Suprapubic skin (tissue), 4 donors: ENCODE results near the gene RYR3. TPM values are rescaled to one million over a fixed set of nuclear protein-coding genes. Genes with fewer than 3 reads are reported as not detected.

Experiments used
- DNase-seq, 2 donors: peaks; one replicate each; pipeline ENCODE4 v3.0.0-alpha.2; 2019; ENCODE audit warnings: low spot score in 2 of 2
- H3K27ac ChIP-seq: fragments of 200-600 bp; sonication (generic); one replicate; pipeline ENCODE4 v1.5.1; 2019
- H3K27me3 ChIP-seq: fragments of 200-600 bp; sonication (generic); one replicate; pipeline ENCODE4 v1.5.1; 2019
- H3K36me3 ChIP-seq: fragments of 200-600 bp; sonication (generic); one replicate; pipeline ENCODE4 v1.5.1; 2019
- H3K4me1 ChIP-seq: fragments of 200-600 bp; sonication (generic); one replicate; pipeline ENCODE4 v1.5.1; 2019
- H3K4me3 ChIP-seq: fragments of 200-600 bp; sonication (generic); one replicate; pipeline ENCODE4 v1.5.1; 2019; ENCODE audit warnings: mild to moderate bottlenecking
- H3K9me3 ChIP-seq: fragments of 200-600 bp; sonication (generic); one replicate; pipeline ENCODE4 v1.5.1; 2019
- EP300 ChIP-seq: sonication (generic); formaldehyde crosslinking; IDR thresholded peaks from one replicate; pipeline ENCODE4 v1.6.1; 2017; ENCODE audit warnings: antibody characterized with exemption
- POLR2A ChIP-seq, 2 donors: fragments of 450-650 bp; IDR thresholded peaks; one replicate each; pipeline ENCODE4 v1.6.1; 2017; ENCODE audit warnings: antibody characterized with exemption in 2 of 2, mild to moderate bottlenecking in 2 of 2, moderate library complexity in 2 of 2
- POLR2AphosphoS5 ChIP-seq, 3 donors: sonication (generic); formaldehyde crosslinking; IDR thresholded peaks; one replicate each; pipeline ENCODE4 v1.6.1; 2017; ENCODE audit warnings: antibody characterized with exemption in 3 of 3
- WGBS: methylation state at CpG from one replicate; pipeline ENCODE4 v1.1.5; 2018; 5-methylcytosine and 5-hydroxymethylcytosine counted together
- total RNA-seq, 4 donors: library from RNA; depleted of rRNA; stranded (reverse); fragments of >200 nt; gene quantifications; one replicate each; pipeline ENCODE4 v1.1.0, GENCODE V29; 2016
- TF ChIP-seq, protein P1 (sequence below), 2 donors: fragments of 200-600 bp in 1 of 2; fragments of 450-650 bp in 1 of 2; sonication (generic) in 1 of 2; IDR thresholded peaks; one replicate each; pipeline ENCODE4 v1.5.1; 2016 to 2019; ENCODE audit warnings: antibody characterized with exemption in 2 of 2, mild to moderate bottlenecking in 1 of 2, moderate library complexity in 1 of 2

The RYR3 gene
- total RNA-seq, 4 donors from 2014 or later = 0.38 to 2.0 (median 0.80) TPM

DNA sequence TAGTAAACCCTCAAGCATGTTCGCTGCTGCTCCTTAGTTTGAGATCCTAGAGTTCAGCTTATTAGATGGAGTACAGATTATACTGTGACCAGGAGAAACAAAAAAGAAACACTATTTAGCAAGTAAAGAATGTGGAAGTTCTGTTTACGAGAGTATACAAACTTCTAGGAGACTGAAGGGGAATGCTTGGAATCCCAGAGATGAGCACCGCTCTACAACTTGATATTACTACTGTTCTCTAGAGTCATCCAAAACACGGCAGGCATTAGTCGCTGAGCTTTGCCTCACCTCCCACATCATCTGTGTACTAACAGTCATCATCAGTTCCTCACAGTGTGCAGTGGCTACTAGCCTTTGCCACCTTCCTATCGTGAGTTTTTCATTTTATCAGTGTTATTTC, 536.1 kb downstream of the RYR3 start:
- no peaks in the 10 kb centered on the region for H3K9me3 ChIP-seq
- H3K36me3 ChIP-seq = no peaks in the 10 kb centered on the region
- no peak for TF ChIP-seq EP300
- TF ChIP-seq, protein P1, sequence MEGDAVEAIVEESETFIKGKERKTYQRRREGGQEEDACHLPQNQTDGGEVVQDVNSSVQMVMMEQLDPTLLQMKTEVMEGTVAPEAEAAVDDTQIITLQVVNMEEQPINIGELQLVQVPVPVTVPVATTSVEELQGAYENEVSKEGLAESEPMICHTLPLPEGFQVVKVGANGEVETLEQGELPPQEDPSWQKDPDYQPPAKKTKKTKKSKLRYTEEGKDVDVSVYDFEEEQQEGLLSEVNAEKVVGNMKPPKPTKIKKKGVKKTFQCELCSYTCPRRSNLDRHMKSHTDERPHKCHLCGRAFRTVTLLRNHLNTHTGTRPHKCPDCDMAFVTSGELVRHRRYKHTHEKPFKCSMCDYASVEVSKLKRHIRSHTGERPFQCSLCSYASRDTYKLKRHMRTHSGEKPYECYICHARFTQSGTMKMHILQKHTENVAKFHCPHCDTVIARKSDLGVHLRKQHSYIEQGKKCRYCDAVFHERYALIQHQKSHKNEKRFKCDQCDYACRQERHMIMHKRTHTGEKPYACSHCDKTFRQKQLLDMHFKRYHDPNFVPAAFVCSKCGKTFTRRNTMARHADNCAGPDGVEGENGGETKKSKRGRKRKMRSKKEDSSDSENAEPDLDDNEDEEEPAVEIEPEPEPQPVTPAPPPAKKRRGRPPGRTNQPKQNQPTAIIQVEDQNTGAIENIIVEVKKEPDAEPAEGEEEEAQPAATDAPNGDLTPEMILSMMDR (IDR thresholded peaks at IDR 0.05) = no peak
- TF ChIP-seq POLR2AphosphoS5 (IDR thresholded peaks at IDR 0.05) = no peak
- TF ChIP-seq POLR2A (IDR thresholded peaks at IDR 0.05) = no peak
- H3K4me1 ChIP-seq = no peaks in the 10 kb centered on the region
- no peak overlapping the region for H3K4me3 ChIP-seq
- no peak for DNase-seq
- 74% methylated on average over 6 of the region's 6 CpGs for WGBS
- no peaks in the 10 kb centered on the region for H3K27me3 ChIP-seq
- H3K27ac ChIP-seq = no peak overlapping the region

- no peaks in the 10 kb centered on the region for H3K27me3 ChIP-seq
- no peak overlapping the region for H3K4me3 ChIP-seq
- WGBS = 91% methylated on average over 3 of the region's 3 CpGs
- H3K36me3 ChIP-seq = no peaks in the 10 kb centered on the region
- no peaks in the 10 kb centered on the region for H3K9me3 ChIP-seq
- DNase-seq = no peak
- H3K27ac ChIP-seq = no peak overlapping the region
- H3K4me1 ChIP-seq = no peaks in the 10 kb centered on the region
- TF ChIP-seq POLR2A (IDR thresholded peaks at IDR 0.05) = no peak
- no peak for TF ChIP-seq EP300
- TF ChIP-seq POLR2AphosphoS5 (IDR thresholded peaks at IDR 0.05) = no peak
- TF ChIP-seq, protein P1 (IDR thresholded peaks at IDR 0.05) = no peak
Measured at GRCh38 chr15:33848011-33848410, 537.2 kb downstream of the RYR3 start.

DNA sequence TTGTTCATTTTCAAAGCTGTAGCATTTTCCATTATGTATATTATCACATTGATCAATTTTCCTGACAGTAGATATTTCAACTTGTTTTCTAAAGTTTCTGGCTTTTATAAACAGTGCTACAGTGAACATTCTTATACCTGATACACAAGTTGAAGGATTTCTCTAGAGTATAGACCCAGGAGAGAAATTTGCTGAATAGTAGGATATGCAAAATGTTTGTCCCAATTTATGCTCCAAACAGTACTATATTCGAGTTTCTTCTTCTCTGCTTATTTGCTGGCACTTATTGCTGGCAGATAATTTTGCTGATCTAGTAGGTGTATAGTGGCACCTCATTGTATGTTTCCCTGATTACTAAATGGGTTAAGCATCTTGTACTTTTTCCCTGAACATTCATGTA, 540.3 kb downstream of the RYR3 start:
- Histone ChIP-seq H3K36me3 (no peaks in the 10 kb centered on the region), H3K4me3 (no peak overlapping the region), H3K4me1 (no peaks in the 10 kb centered on the region), H3K27me3 (no peaks in the 10 kb centered on the region), H3K27ac (no peak overlapping the region), H3K9me3 (no peaks in the 10 kb centered on the region)
- TF ChIP-seq EP300 (no peak), POLR2AphosphoS5 (IDR thresholded peaks at IDR 0.05) (no peak), POLR2A (IDR thresholded peaks at IDR 0.05) (no peak)
- TF ChIP-seq, protein P1 (IDR thresholded peaks at IDR 0.05) = no peak
- WGBS = 76% methylated on average over 1 of the region's 1 CpG
- DNase-seq = no peak

DNA sequence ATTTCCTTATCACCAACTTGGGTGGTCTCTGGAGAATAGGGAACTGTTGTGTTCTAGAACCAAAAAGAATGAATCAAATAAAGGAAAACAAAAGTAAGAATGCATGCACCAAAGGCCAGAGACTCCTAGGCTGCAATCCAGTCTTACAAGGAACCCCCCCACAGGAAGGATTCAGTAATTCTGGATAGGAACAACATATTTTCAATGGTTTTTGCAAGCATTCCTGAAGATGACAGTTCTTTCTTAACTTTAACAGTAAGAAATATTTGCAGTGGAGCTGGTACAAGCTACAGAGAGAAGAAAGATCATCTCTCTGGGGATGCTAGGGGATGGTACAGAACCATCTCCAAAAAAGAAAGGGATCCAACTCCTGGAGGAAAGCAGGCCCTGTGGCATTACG, 541.3 kb downstream of the RYR3 start:
- Histone ChIP-seq H3K4me3 (no peak overlapping the region), H3K4me1 (no peaks in the 10 kb centered on the region), H3K27me3 (no peaks in the 10 kb centered on the region), H3K36me3 (no peaks in the 10 kb centered on the region), H3K27ac (no peak overlapping the region), H3K9me3 (no peaks in the 10 kb centered on the region)
- no peak for DNase-seq
- 91% methylated on average over 1 of the region's 1 CpG for WGBS
- TF ChIP-seq POLR2A (IDR thresholded peaks at IDR 0.05) = no peak
- TF ChIP-seq, protein P1 (IDR thresholded peaks at IDR 0.05) = no peak
- TF ChIP-seq POLR2AphosphoS5 (IDR thresholded peaks at IDR 0.05) = no peak
- no peak for TF ChIP-seq EP300

DNA sequence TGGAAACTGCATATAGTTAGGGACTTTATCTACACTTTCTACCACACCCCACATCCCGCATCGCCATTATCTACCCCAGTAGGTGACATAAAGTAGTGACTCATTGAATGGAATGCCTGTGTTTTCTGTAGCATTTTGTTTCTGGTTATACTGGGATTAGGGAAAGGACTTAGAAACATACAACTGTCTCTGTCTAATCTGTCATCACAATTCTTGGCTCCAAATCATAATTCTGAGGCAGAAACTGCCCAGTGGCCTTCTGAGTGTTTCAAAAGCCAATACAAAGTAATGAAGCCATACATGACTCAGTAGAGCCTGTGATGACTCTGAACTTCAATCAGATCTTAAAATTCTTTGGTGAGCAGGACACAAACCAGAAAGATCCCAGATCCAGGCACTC, 541.8 kb downstream of the RYR3 start:
- H3K27ac ChIP-seq = no peak overlapping the region
- no peaks in the 10 kb centered on the region for H3K4me1 ChIP-seq
- no peaks in the 10 kb centered on the region for H3K9me3 ChIP-seq
- 90% methylated on average over 2 of the region's 2 CpGs for WGBS
- no peaks in the 10 kb centered on the region for H3K27me3 ChIP-seq
- no peak for TF ChIP-seq POLR2A (IDR thresholded peaks at IDR 0.05)
- no peak for TF ChIP-seq EP300
- DNase-seq = no peak
- no peaks in the 10 kb centered on the region for H3K36me3 ChIP-seq
- no peak overlapping the region for H3K4me3 ChIP-seq

DNA sequence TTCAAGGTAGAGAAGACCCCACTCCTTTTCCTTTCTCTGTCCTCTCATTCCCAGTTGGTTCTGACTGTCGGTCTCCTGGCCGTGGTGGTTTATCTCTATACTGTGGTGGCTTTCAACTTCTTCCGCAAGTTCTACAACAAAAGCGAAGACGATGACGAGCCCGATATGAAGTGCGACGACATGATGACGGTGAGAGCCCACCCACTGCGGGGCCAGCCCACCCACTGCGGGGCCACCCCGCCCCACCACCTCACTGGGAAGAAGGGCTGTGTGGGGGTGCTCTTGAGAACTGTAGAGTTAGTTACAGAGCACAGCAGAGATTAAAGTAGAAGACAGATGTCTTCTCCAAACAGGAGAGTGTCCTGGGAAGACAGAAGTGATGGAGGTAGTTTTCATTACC, 547.0 kb downstream of the RYR3 start:
- 97% methylated on average over 13 of the region's 13 CpGs for WGBS
- Histone ChIP-seq H3K36me3 (peaks cover 7% of the 10 kb centered on the region), H3K27me3 (no peaks in the 10 kb centered on the region), H3K27ac (no peak overlapping the region), H3K9me3 (no peaks in the 10 kb centered on the region), H3K4me1 (no peaks in the 10 kb centered on the region), H3K4me3 (no peak overlapping the region)
- no peak for DNase-seq
- TF ChIP-seq POLR2AphosphoS5 (IDR thresholded peaks at IDR 0.05) = no peak
- TF ChIP-seq EP300 = no peak
- TF ChIP-seq, protein P1 (IDR thresholded peaks at IDR 0.05) = no peak
- no peak for TF ChIP-seq POLR2A (IDR thresholded peaks at IDR 0.05)
